H1 (cell line): ENCODE data around the gene B4GALNT3. TPM values are rescaled to one million over a fixed set of nuclear protein-coding genes. Genes with fewer than 3 reads are reported as not detected.

Source experiments
- CTCF ChIA-PET: fragments of 300-600 bp; sonication (Branson Sonifier 250); formaldehyde crosslinking; loops from one replicate; lab custom pipeline; 2021; ENCODE audit not compliant: partially characterized antibody; lab: Charles Lee
- POLR2A ChIA-PET: fragments of 300-600 bp; sonication (Branson Sonifier 250); formaldehyde crosslinking; loops from one replicate; lab custom pipeline; 2021; ENCODE audit warnings: inconsistent platforms; ENCODE audit not compliant: partially characterized antibody; lab: Charles Lee
- DNase-seq, 2 experiments: peaks; one replicate each; pipeline versions ENCODE4 v3.0.0 to v3.0.0-alpha.2; 2010 to 2022; ENCODE audit warnings: low spot score in 2 of 2, low read depth in 1 of 2, mixed read lengths in 1 of 2
- FAIRE-seq: peaks from 2 replicates; lab custom pipeline; 2011; peaks lifted over from hg19 to GRCh38; lab: Jason Lieb, UNC
- H2AFZ ChIP-seq: 2 replicates; pipeline ENCODE4 v1.8.1; 2012; ENCODE audit warnings: low read length, inconsistent platforms
- H2AK5ac ChIP-seq: 2 replicates; pipeline ENCODE4 v1.6.1; 2013; ENCODE audit warnings: low read depth, low read length
- H2BK120ac ChIP-seq: replicated peaks from 2 replicates; pipeline ENCODE3; 2013; ENCODE audit warnings: low read depth, low read length, inconsistent platforms
- H2BK12ac ChIP-seq: 2 replicates; pipeline ENCODE4 v1.6.1; 2013; ENCODE audit warnings: low read depth, low read length
- H2BK15ac ChIP-seq: 2 replicates; pipeline ENCODE4 v1.6.1; 2013; ENCODE audit warnings: low read length
- H2BK20ac ChIP-seq: 2 replicates; pipeline ENCODE4 v1.6.1; 2013; ENCODE audit warnings: low read length
- H2BK5ac ChIP-seq: 2 replicates; pipeline ENCODE4 v1.6.1; 2013; ENCODE audit warnings: low read depth, low read length
- H3K14ac ChIP-seq: 2 replicates; pipeline ENCODE4 v1.6.1; 2013; ENCODE audit warnings: inconsistent platforms; ENCODE audit not compliant: insufficient read length
- H3K18ac ChIP-seq: 2 replicates; pipeline ENCODE4 v1.6.1; 2013; ENCODE audit warnings: low read length; ENCODE audit errors: extremely low read depth
- H3K23ac ChIP-seq: 2 replicates; pipeline ENCODE4 v1.6.1; 2013; ENCODE audit warnings: inconsistent platforms; ENCODE audit not compliant: insufficient read length
- H3K23me2 ChIP-seq: 2 replicates; pipeline ENCODE4 v1.6.1; 2013; ENCODE audit warnings: low read depth, low read length
- H3K27ac ChIP-seq: 2 replicates; pipeline ENCODE4 v1.6.1; 2011; ENCODE audit warnings: low read depth, low read length, inconsistent platforms
- H3K27me3 ChIP-seq, 4 experiments: replicated peaks in 1 of 4; 1 replicate in 1 of 4; 2 replicates in 3 of 4; pipeline versions ENCODE4 v1.6.1 to v1.8.1; 2011 to 2013; ENCODE audit warnings: low read length in 3 of 4, mild to moderate bottlenecking in 3 of 4, inconsistent platforms in 2 of 4, mixed read lengths in 2 of 4, moderate library complexity in 1 of 4; ENCODE audit not compliant: control insufficient read depth in 3 of 4, insufficient read depth in 3 of 4; ENCODE audit errors: extremely low read depth in 1 of 4
- H3K36me3 ChIP-seq, 4 experiments: 2 replicates each; pipeline versions ENCODE4 v1.6.1 to v1.8.1; 2011 to 2013; ENCODE audit warnings: mild to moderate bottlenecking in 4 of 4, low read length in 3 of 4, moderate library complexity in 2 of 4, control low read depth in 1 of 4, inconsistent platforms in 1 of 4; ENCODE audit not compliant: insufficient read depth in 4 of 4, control insufficient read depth in 2 of 4
- H3K4ac ChIP-seq: replicated peaks from 2 replicates; pipeline ENCODE3; 2013; ENCODE audit warnings: low read length, low read depth, mixed read lengths, inconsistent platforms; ENCODE audit not compliant: insufficient read length
- H3K4me1 ChIP-seq, 4 experiments: replicated peaks in 1 of 4; 1 replicate in 1 of 4; 2 replicates in 3 of 4; pipeline versions ENCODE4 v1.6.1 to v1.8.1; 2011 to 2013; ENCODE audit warnings: low read length in 3 of 4, inconsistent platforms in 2 of 4, mixed read lengths in 1 of 4; ENCODE audit not compliant: insufficient read depth in 4 of 4, control insufficient read depth in 3 of 4
- H3K4me2 ChIP-seq, 2 experiments: 2 replicates each; pipeline versions ENCODE4 v1.6.1 to v1.8.1; 2011 to 2013; ENCODE audit warnings: low read depth in 2 of 2, low read length in 2 of 2, control low read depth in 1 of 2, inconsistent platforms in 1 of 2, mild to moderate bottlenecking in 1 of 2; ENCODE audit not compliant: insufficient read depth in 1 of 2
- H3K4me3 ChIP-seq, 4 experiments: fragments of 200-600, 300-600 bp in 1 of 4; sonication (generic), shearing (Covaris generic), sonication (Bioruptor Twin) in 1 of 4; 2 replicates each; pipeline versions ENCODE4 v1.5.1 to v1.8.1; 2011 to 2016; ENCODE audit warnings: low read length in 4 of 4, low read depth in 3 of 4, control low read depth in 2 of 4, inconsistent platforms in 2 of 4, mild to moderate bottlenecking in 2 of 4, mixed read lengths in 1 of 4, moderate library complexity in 1 of 4; ENCODE audit not compliant: insufficient read depth in 2 of 4; ENCODE audit errors: extremely low read depth in 1 of 4
- H3K56ac ChIP-seq: replicated peaks from 2 replicates; pipeline ENCODE3; 2013; ENCODE audit warnings: low read depth, mild to moderate bottlenecking, mixed read lengths, low read length, inconsistent platforms; ENCODE audit not compliant: insufficient read length
- H3K79me1 ChIP-seq: 2 replicates; pipeline ENCODE4 v1.6.1; 2013; ENCODE audit warnings: low read depth, low read length, control low read depth
- H3K79me2 ChIP-seq, 2 experiments: 2 replicates each; pipeline versions ENCODE4 v1.6.1 to v1.8.1; 2012 to 2013; ENCODE audit warnings: low read length in 2 of 2, mild to moderate bottlenecking in 2 of 2, inconsistent platforms in 1 of 2; ENCODE audit not compliant: insufficient read depth in 2 of 2, control insufficient read depth in 1 of 2
- H3K9ac ChIP-seq, 4 experiments: replicated peaks in 1 of 4; 1 replicate in 1 of 4; 2 replicates in 3 of 4; pipeline versions ENCODE4 v1.6.1 to v1.8.1; 2011 to 2013; ENCODE audit warnings: low read depth in 3 of 4, low read length in 3 of 4, control low read depth in 2 of 4, mild to moderate bottlenecking in 2 of 4, moderate library complexity in 2 of 4, inconsistent platforms in 1 of 4; ENCODE audit errors: extremely low read depth in 1 of 4
- H3K9me3 ChIP-seq, 2 experiments: 2 replicates each; pipeline versions ENCODE4 v1.6.1 to v1.8.1; 2012 to 2013; ENCODE audit warnings: mild to moderate bottlenecking in 2 of 2, moderate library complexity in 2 of 2, control low read depth in 1 of 2, inconsistent platforms in 1 of 2, low read depth in 1 of 2, low read length in 1 of 2, mixed read lengths in 1 of 2; ENCODE audit not compliant: insufficient read depth in 2 of 2
- H4K20me1 ChIP-seq, 2 experiments: replicated peaks in 1 of 2; 2 replicates each; pipeline versions ENCODE3 to v1.8.1; 2011 to 2013; ENCODE audit warnings: inconsistent platforms in 2 of 2, low read length in 2 of 2, mild to moderate bottlenecking in 1 of 2; ENCODE audit not compliant: insufficient read depth in 2 of 2, control insufficient read depth in 1 of 2
- H4K5ac ChIP-seq: 2 replicates; pipeline ENCODE4 v1.6.1; 2013; ENCODE audit warnings: low read length, low read depth, mixed read lengths, inconsistent platforms; ENCODE audit not compliant: insufficient read length
- H4K8ac ChIP-seq: 2 replicates; pipeline ENCODE4 v1.8.0; 2013; ENCODE audit warnings: mild to moderate bottlenecking, moderate library complexity, low read length, inconsistent platforms; ENCODE audit not compliant: insufficient read depth; ENCODE audit errors: extremely low read depth
- H4K91ac ChIP-seq: replicated peaks from 2 replicates; pipeline ENCODE3; 2013; ENCODE audit warnings: low read length, mixed read lengths, inconsistent platforms; ENCODE audit not compliant: insufficient read length
- BCL11A ChIP-seq, 2 experiments: IDR thresholded peaks; one replicate each; pipeline ENCODE4 v1.6.1; 2011; ENCODE audit warnings: low read depth in 2 of 2, low read length in 2 of 2, mild to moderate bottlenecking in 2 of 2
- JUND ChIP-seq: IDR thresholded peaks from 2 replicates; pipeline ENCODE4 v1.6.1; 2011; ENCODE audit warnings: mild to moderate bottlenecking, improper control_type of control experiment, low read length
- SIX5 ChIP-seq: IDR thresholded peaks from 2 replicates; pipeline ENCODE4 v1.6.1; 2011; ENCODE audit warnings: mild to moderate bottlenecking, low read depth, low read length
- TAF1 ChIP-seq: IDR thresholded peaks from 2 replicates; pipeline ENCODE4 v1.6.1; 2011; ENCODE audit warnings: mild to moderate bottlenecking, low read depth, low read length
- WGBS, 2 experiments: shearing (Covaris generic) in 1 of 2; methylation state at CpG; one replicate each; pipeline versions ENCODE4 v1.1.6 to v1.1.7; 2013 to 2015; ENCODE audit warnings: low lambda C conversion rate in 2 of 2, mixed read lengths in 2 of 2, inconsistent platforms in 1 of 2, low coverage in 1 of 2, missing lambda C conversion rate in 1 of 2; ENCODE audit not compliant: insufficient replicate concordance in 2 of 2, insufficient coverage in 1 of 2, insufficient read length in 1 of 2; ENCODE audit errors: extremely low coverage in 1 of 2, missing lambda C conversion rate in 1 of 2; 5-methylcytosine and 5-hydroxymethylcytosine counted together
- polyA plus RNA-seq, 7 experiments: library from polyadenylated mRNA; depleted of rRNA in 3 of 7; stranded (reverse) in 5 of 7; unstranded in 2 of 7; fragments of >200 nt in 5 of 7; fragments of 200-250 nt in 2 of 7; gene quantifications; 1 replicate in 5 of 7; 2 replicates in 1 of 7; 4 replicates in 1 of 7; pipeline versions ENCODE4 v1.2.1 to v1.2.3, GENCODE V29; 2011 to 2013; ENCODE audit warnings: missing spikeins in 2 of 7, mixed read lengths in 2 of 7
- total RNA-seq: library from RNA; stranded (reverse); fragmentation: NEBNext Ultra II Directional; extraction: Animal tissue kit (Norgen Biotek cat#: 25700); gene quantifications from 2 replicates; pipeline ENCODE4 v1.2.1, GENCODE V29; 2021
- TF ChIP-seq, protein P1 (sequence below): IDR thresholded peaks from 2 replicates; pipeline ENCODE4 v1.6.1; 2011; ENCODE audit warnings: low read depth, mild to moderate bottlenecking, low read length; ENCODE audit not compliant: insufficient read depth

Gene B4GALNT3
- total and polyA plus RNA-seq, 2 of the 8 experiments (the other 6 are each of a cell fraction or from before 2014, with no cell fraction given): 12.5 to 20.3 TPM

DNA sequence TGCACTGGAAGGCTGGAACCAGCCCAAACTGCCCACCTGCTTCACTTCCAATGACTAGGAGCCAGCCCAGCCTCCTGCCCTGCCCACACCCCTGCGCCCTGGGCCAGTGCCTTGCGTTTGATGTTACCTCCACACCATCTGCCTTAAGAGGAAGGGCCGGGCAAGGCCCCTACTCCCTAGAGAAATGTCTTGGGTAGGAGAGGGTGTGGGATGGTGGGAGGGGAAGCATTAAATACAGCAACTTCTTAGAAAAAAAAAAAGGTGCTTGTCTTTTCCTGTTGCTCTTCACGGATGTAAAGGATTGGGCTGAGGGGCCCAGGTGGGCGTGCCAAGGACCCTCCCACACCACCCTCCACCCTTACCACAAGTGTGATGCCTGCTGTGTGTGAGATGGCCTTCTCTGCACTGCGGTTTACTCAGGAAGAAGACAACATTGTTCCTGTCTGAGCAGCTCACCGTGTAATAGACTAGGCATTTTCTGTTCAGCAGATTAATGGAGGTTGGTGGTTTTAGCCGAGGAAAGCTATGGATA lies 103.6 kb downstream of the B4GALNT3 start:
- H2BK12ac ChIP-seq: no peak overlapping the region
- 83% methylated on average over 8 of the region's 8 CpGs; no CpG with 5 or more reads in 1 of the 2 experiments for WGBS, 2 experiments
- H2BK5ac ChIP-seq: no peak overlapping the region
- no peak for FAIRE-seq
- no peak overlapping the region for H3K56ac ChIP-seq
- no peak overlapping the region for H2BK120ac ChIP-seq
- H2AFZ ChIP-seq: no peak overlapping the region
- H4K20me1 ChIP-seq: no peaks in the 10 kb centered on the region
- no peak overlapping the region; the same call in 1 of the 2 replicates for H3K18ac ChIP-seq
- H2BK15ac ChIP-seq: no peak overlapping the region
- no peak overlapping the region for H3K14ac ChIP-seq
- H3K27me3 ChIP-seq: no peaks in the 10 kb centered on the region
- no peak overlapping the region for H4K5ac ChIP-seq
- H3K4me3 ChIP-seq: no peak overlapping the region
- ChIA-PET CTCF (interaction anchor here (1.3 to 4.4 kb wide), 3 partner anchors 12 to 109 kb away, joined by 4 to 23 read pairs (median 15); no protein-coding TSS in a partner anchor), POLR2A (interaction anchor here (0.6 kb wide), 1 partner anchor 105 kb away, joined by 3 read pairs; no protein-coding TSS in a partner anchor)
- no peak overlapping the region for H4K8ac ChIP-seq
- no peaks in the 10 kb centered on the region for H3K9me3 ChIP-seq
- TF ChIP-seq JUND (no peak), BCL11A (IDR thresholded peaks at IDR 0.05; ENCODE audit: low read depth in 2 of 2, low read length in 2 of 2) (no peak), SIX5 (no peak), TAF1 (no peak)
- TF ChIP-seq, protein P1, sequence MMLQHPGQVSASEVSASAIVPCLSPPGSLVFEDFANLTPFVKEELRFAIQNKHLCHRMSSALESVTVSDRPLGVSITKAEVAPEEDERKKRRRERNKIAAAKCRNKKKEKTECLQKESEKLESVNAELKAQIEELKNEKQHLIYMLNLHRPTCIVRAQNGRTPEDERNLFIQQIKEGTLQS: no peak
- DNase-seq: no peak
- no peak overlapping the region for H2AK5ac ChIP-seq
- H3K4me2 ChIP-seq: no peak overlapping the region
- H3K23me2 ChIP-seq: no peaks in the 10 kb centered on the region
- no peaks in the 10 kb centered on the region for H3K4me1 ChIP-seq
- H2BK20ac ChIP-seq: no peak overlapping the region
- no peaks in the 10 kb centered on the region for H3K36me3 ChIP-seq
- H4K91ac ChIP-seq: no peak overlapping the region
- no peaks in the 10 kb centered on the region for H3K79me2 ChIP-seq
- no peak overlapping the region for H3K27ac ChIP-seq
- H3K23ac ChIP-seq: no peak overlapping the region
- no peak overlapping the region for H3K9ac ChIP-seq
- no peak overlapping the region for H3K4ac ChIP-seq
- H3K79me1 ChIP-seq: no peaks in the 10 kb centered on the region
